Measurements from ENCODE around the gene PIH1D1. TPM values are rescaled to one million over a fixed set of nuclear protein-coding genes. Genes with fewer than 3 reads are reported as not detected.

PIH1D1 gene
- total RNA-seq, 1 experiment from 2014 or later = 153 TPM

DNA sequence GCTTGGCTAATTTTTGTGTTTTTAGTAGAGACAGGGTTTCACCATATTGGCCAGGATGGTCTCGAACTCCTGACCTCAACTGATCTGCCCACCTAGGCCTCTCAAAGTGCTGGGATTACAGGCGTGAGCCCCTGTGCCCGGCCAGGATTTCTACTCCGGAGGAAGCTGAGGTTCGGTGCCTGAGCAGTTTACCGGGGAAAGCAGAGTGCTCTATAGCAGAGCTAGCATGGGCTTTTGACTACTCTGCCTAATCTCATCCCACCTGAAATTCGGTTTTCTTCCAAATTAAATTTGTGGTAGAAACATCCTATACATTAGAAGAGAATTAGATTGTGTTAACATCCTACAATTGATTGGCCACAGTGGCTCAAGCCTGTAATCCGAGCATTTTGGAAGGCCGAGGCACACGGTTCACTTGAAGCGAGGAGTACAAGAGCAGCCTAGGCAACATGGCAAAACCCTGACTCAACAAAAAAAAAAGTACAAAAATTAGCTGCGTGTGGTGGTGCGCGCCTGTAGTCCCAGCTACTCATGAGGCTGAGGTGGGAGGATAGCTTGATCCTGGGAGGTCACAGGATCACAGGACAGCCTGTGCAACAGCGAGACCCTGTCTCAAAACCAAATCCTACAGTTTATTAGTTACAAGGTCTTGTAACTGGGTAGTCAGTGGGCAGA lies 37.4 kb upstream of the PIH1D1 start:
- CTCF ChIA-PET = interaction anchor here (0.6 to 1.2 kb wide), 2 partner anchors 13 to 47 kb away, joined by 3 to 5 read pairs; no protein-coding TSS in a partner anchor
- peak overlapping the region; percentile 97 for H3K4me3 Mint-ChIP-seq
- H3K9me3 Mint-ChIP-seq = no peaks in the 10 kb centered on the region
- DNase-seq (ENCODE audit: low spot score) (no peak), ATAC-seq (no peak)
- POLR2A ChIA-PET = no interaction called here
- H3K27me3 Mint-ChIP-seq (ENCODE audit: low read depth) = peaks cover 6% of the 10 kb centered on the region; the same call in 1 of the 2 replicates
- H3K36me3 Mint-ChIP-seq = peaks cover 55% of the 10 kb centered on the region
- peaks cover 20% of the 10 kb centered on the region for H3K4me1 Mint-ChIP-seq
- H3K27ac Mint-ChIP-seq = peak overlapping the region; percentile 96
- TF ChIP-seq ZBTB21 (CRISPR knock-in tag; IDR thresholded peaks at IDR 0.05; ENCODE audit: borderline replicate concordance) (no peak), ZNF423 (CRISPR knock-in tag; IDR thresholded peaks at IDR 0.05) (no peak), GTF2I (CRISPR knock-in tag; conservative IDR thresholded peaks at IDR 0.05) (no peak), ZNF671 (CRISPR knock-in tag; IDR thresholded peaks at IDR 0.05) (no peak), TEAD4 (CRISPR knock-in tag; IDR thresholded peaks at IDR 0.05) (no peak), RORB (CRISPR knock-in tag; IDR thresholded peaks at IDR 0.05) (no peak), ETV6 (CRISPR knock-in tag; IDR thresholded peaks at IDR 0.05) (no peak), EMX1 (CRISPR knock-in tag; IDR thresholded peaks at IDR 0.05) (no peak)
- TF ChIP-seq, protein P1, sequence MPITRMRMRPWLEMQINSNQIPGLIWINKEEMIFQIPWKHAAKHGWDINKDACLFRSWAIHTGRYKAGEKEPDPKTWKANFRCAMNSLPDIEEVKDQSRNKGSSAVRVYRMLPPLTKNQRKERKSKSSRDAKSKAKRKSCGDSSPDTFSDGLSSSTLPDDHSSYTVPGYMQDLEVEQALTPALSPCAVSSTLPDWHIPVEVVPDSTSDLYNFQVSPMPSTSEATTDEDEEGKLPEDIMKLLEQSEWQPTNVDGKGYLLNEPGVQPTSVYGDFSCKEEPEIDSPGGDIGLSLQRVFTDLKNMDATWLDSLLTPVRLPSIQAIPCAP (CRISPR knock-in tag; IDR thresholded peaks at IDR 0.05) = no peak
- TF ChIP-seq, protein P2, sequence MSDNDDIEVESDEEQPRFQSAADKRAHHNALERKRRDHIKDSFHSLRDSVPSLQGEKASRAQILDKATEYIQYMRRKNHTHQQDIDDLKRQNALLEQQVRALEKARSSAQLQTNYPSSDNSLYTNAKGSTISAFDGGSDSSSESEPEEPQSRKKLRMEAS (CRISPR knock-in tag; IDR thresholded peaks at IDR 0.05) = no peak
- TF ChIP-seq, protein P3, sequence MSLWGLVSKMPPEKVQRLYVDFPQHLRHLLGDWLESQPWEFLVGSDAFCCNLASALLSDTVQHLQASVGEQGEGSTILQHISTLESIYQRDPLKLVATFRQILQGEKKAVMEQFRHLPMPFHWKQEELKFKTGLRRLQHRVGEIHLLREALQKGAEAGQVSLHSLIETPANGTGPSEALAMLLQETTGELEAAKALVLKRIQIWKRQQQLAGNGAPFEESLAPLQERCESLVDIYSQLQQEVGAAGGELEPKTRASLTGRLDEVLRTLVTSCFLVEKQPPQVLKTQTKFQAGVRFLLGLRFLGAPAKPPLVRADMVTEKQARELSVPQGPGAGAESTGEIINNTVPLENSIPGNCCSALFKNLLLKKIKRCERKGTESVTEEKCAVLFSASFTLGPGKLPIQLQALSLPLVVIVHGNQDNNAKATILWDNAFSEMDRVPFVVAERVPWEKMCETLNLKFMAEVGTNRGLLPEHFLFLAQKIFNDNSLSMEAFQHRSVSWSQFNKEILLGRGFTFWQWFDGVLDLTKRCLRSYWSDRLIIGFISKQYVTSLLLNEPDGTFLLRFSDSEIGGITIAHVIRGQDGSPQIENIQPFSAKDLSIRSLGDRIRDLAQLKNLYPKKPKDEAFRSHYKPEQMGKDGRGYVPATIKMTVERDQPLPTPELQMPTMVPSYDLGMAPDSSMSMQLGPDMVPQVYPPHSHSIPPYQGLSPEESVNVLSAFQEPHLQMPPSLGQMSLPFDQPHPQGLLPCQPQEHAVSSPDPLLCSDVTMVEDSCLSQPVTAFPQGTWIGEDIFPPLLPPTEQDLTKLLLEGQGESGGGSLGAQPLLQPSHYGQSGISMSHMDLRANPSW (CRISPR knock-in tag; conservative IDR thresholded peaks at IDR 0.05; ENCODE audit: low read depth) = no peak

DNA sequence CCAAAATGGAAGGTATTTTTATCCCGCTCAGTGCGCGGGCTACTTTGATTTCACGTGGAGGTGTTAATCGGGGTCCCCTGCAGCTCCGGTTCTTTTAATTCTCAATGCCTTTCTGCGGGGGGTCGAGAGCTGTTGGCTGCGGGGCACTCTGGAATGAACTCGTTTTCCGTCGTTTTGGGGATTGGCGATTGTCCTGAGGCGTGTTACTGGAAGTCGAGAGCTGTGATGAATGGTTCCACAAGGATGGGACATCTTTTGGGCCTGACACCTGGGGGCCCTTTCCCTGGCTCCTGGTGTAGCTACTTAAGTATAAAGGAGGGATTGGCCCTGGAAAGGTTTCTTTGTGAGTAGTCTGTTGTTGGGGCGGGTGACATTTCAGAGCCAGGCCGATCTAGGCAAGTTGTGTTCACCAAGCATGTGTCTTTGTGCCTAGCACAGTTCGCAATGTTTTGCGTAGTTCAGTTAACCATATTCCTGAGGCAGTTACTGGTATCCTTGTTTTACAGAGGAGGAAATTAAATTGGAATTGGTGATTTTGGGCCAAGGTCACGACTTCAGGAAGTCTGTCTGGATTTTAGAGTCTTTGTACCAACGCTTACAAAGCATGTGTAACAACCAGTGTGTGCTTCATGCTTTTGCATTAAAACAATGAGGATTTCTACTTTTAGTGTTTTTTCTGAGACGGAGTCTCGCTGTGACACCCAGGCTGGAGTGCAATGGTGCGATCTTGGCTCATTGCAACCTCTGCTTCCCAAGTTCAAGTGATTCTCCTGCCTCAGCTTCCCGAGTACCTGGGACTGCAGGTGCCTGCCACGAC lies 36.6 kb upstream of the PIH1D1 start:
- H3K4me3 Mint-ChIP-seq = peak overlapping the region; percentile 97
- DNase-seq (ENCODE audit: low spot score) (no peak), ATAC-seq (no peak)
- TF ChIP-seq, protein P4, sequence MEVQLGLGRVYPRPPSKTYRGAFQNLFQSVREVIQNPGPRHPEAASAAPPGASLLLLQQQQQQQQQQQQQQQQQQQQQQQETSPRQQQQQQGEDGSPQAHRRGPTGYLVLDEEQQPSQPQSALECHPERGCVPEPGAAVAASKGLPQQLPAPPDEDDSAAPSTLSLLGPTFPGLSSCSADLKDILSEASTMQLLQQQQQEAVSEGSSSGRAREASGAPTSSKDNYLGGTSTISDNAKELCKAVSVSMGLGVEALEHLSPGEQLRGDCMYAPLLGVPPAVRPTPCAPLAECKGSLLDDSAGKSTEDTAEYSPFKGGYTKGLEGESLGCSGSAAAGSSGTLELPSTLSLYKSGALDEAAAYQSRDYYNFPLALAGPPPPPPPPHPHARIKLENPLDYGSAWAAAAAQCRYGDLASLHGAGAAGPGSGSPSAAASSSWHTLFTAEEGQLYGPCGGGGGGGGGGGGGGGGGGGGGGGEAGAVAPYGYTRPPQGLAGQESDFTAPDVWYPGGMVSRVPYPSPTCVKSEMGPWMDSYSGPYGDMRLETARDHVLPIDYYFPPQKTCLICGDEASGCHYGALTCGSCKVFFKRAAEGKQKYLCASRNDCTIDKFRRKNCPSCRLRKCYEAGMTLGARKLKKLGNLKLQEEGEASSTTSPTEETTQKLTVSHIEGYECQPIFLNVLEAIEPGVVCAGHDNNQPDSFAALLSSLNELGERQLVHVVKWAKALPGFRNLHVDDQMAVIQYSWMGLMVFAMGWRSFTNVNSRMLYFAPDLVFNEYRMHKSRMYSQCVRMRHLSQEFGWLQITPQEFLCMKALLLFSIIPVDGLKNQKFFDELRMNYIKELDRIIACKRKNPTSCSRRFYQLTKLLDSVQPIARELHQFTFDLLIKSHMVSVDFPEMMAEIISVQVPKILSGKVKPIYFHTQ (CRISPR knock-in tag; IDR thresholded peaks at IDR 0.05) = peak; percentile 38; the same call in 1 of the 2 replicates
- TF ChIP-seq KAT7 (CRISPR knock-in tag; IDR thresholded peaks at IDR 0.05; ENCODE audit: borderline replicate concordance) = 0 out of 2 replicates have a peak, but pooled peaks have one; percentile 12
- TF ChIP-seq, protein P5, sequence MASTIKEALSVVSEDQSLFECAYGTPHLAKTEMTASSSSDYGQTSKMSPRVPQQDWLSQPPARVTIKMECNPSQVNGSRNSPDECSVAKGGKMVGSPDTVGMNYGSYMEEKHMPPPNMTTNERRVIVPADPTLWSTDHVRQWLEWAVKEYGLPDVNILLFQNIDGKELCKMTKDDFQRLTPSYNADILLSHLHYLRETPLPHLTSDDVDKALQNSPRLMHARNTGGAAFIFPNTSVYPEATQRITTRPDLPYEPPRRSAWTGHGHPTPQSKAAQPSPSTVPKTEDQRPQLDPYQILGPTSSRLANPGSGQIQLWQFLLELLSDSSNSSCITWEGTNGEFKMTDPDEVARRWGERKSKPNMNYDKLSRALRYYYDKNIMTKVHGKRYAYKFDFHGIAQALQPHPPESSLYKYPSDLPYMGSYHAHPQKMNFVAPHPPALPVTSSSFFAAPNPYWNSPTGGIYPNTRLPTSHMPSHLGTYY (CRISPR knock-in tag; IDR thresholded peaks at IDR 0.05) = peak; percentile 79; the same call in 1 of the 2 replicates
- 0 out of 2 replicates have a peak, but pooled peaks have one; percentile 4 for TF ChIP-seq RORB (CRISPR knock-in tag; IDR thresholded peaks at IDR 0.05)
- TF ChIP-seq, protein P6, sequence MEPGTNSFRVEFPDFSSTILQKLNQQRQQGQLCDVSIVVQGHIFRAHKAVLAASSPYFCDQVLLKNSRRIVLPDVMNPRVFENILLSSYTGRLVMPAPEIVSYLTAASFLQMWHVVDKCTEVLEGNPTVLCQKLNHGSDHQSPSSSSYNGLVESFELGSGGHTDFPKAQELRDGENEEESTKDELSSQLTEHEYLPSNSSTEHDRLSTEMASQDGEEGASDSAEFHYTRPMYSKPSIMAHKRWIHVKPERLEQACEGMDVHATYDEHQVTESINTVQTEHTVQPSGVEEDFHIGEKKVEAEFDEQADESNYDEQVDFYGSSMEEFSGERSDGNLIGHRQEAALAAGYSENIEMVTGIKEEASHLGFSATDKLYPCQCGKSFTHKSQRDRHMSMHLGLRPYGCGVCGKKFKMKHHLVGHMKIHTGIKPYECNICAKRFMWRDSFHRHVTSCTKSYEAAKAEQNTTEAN (CRISPR knock-in tag; IDR thresholded peaks at IDR 0.05) = no peak
- peak; percentile 54 for TF ChIP-seq ZNF671 (CRISPR knock-in tag; IDR thresholded peaks at IDR 0.05)
- no peak for TF ChIP-seq NR1H2 (CRISPR knock-in tag; IDR thresholded peaks at IDR 0.05)
- peak; percentile 88; the same call in 1 of the 2 replicates for TF ChIP-seq EMX1 (CRISPR knock-in tag; IDR thresholded peaks at IDR 0.05)
- TF ChIP-seq FOXP1 (CRISPR knock-in tag; IDR thresholded peaks at IDR 0.05; ENCODE audit: borderline replicate concordance) = no peak
- TF ChIP-seq PRRX2 (CRISPR knock-in tag; IDR thresholded peaks at IDR 0.05) = peak; percentile 84
- 0 out of 2 replicates have a peak, but pooled peaks have one; percentile 41 for TF ChIP-seq JUN (CRISPR knock-in tag; IDR thresholded peaks at IDR 0.05)
- peaks cover 6% of the 10 kb centered on the region; the same call in 1 of the 2 replicates for H3K27me3 Mint-ChIP-seq (ENCODE audit: low read depth)
- POLR2A ChIA-PET = interaction anchor here (1.1 to 1.5 kb wide), 3 partner anchors 8 to 39 kb away, joined by 4 to 9 read pairs (median 5); partner anchors contain the start of gene RPS11
- H3K9me3 Mint-ChIP-seq = no peaks in the 10 kb centered on the region
- CTCF ChIA-PET = interaction anchor here (0.6 to 1.2 kb wide), 2 partner anchors 12 to 46 kb away, joined by 3 to 5 read pairs; no protein-coding TSS in a partner anchor
- H3K36me3 Mint-ChIP-seq = peaks cover 55% of the 10 kb centered on the region
- peaks cover 20% of the 10 kb centered on the region for H3K4me1 Mint-ChIP-seq
- peak overlapping the region; percentile 96 for H3K27ac Mint-ChIP-seq
